SH-SY5Y (cell line): Measurements from ENCODE around the gene PARVG.

ENCODE experiments used
- GATA2 ChIP-seq: IDR thresholded peaks from 2 replicates; pipeline ENCODE4 v1.6.1; 2011; ENCODE audit warnings: mild to moderate bottlenecking, low read depth, low read length
- GATA3 ChIP-seq: IDR thresholded peaks from 2 replicates; pipeline ENCODE4 v1.6.1; 2011; ENCODE audit warnings: low read depth, mild to moderate bottlenecking, low read length, moderate library complexity

- no peak for TF ChIP-seq GATA2
- no peak for TF ChIP-seq GATA3
These were observed 66.0 kb downstream of the PARVG start for GRCh38 chr22:44246615-44247326.
